HL-60 (cell line): ENCODE data around the gene NUTM1.

ENCODE experiments used
- DNase-seq, 2 experiments: peaks; one replicate each; pipeline ENCODE4 v3.0.0-alpha.2; 2010 to 2020; ENCODE audit warnings: low read depth in 1 of 2, low spot score in 1 of 2
- H3K27ac ChIP-seq: fragments of 250-450 bp; sonication (Bioruptor Pico); replicated peaks from 2 replicates; pipeline ENCODE4 v1.5.1; 2020; ENCODE audit warnings: mild to moderate bottlenecking, moderate library complexity
- H3K27me3 ChIP-seq: fragments of 250-450 bp; sonication (Bioruptor Pico); 2 replicates; pipeline ENCODE4 v1.5.1; 2021; ENCODE audit warnings: mild to moderate bottlenecking, moderate library complexity; ENCODE audit not compliant: insufficient read depth, poor library complexity, severe bottlenecking
- H3K4me3 ChIP-seq: replicated peaks from 2 replicates; pipeline ENCODE4 v1.5.1; 2011; ENCODE audit warnings: mild to moderate bottlenecking, control low read depth, low read length; ENCODE audit not compliant: insufficient read depth
- CTCF ChIP-seq: IDR thresholded peaks from one replicate; pipeline ENCODE4 v1.5.1; 2011; ENCODE audit warnings: low read length, control low read depth, inconsistent platforms; ENCODE audit not compliant: insufficient read depth
- GABPA ChIP-seq: IDR thresholded peaks from 2 replicates; pipeline ENCODE4 v1.6.1; 2012; ENCODE audit warnings: low read depth
- POLR2AphosphoS5 ChIP-seq: IDR thresholded peaks from 2 replicates; pipeline ENCODE4 v1.6.1; 2012; ENCODE audit warnings: low read depth
- REST ChIP-seq: IDR thresholded peaks from 2 replicates; pipeline ENCODE4 v1.6.1; 2012; ENCODE audit warnings: low read depth; ENCODE audit not compliant: insufficient replicate concordance
- SPI1 ChIP-seq: IDR thresholded peaks from 2 replicates; pipeline ENCODE4 v1.6.1; 2012; ENCODE audit warnings: low read depth, mild to moderate bottlenecking, borderline replicate concordance

NUTM1 gene

GRCh38 chr15:34335176-34336032, 7.7 kb upstream of the NUTM1 start:
- DNase-seq, result peak in 1 of 2 experiments; percentile 61
- Histone ChIP-seq H3K4me3 (peak overlapping the region; percentile 26), H3K27ac (peak overlapping the region; percentile 90), H3K27me3 (no peaks in the 10 kb centered on the region)
- TF ChIP-seq SPI1 (no peak), CTCF (no peak), REST (no peak), POLR2AphosphoS5 (no peak), GABPA (no peak)

- no peak for TF ChIP-seq POLR2AphosphoS5
- DNase-seq, result no peak
- peak overlapping the region; percentile 90 for H3K27ac ChIP-seq
These were observed 6.7 kb upstream of the NUTM1 start for GRCh38 chr15:34336231-34336990.

GRCh38 chr15:34336991-34337556, 6.0 kb upstream of the NUTM1 start:
- no peak for TF ChIP-seq CTCF
- no peak for TF ChIP-seq SPI1
- no peak for TF ChIP-seq REST
- TF ChIP-seq GABPA, result no peak
- no peak for TF ChIP-seq POLR2AphosphoS5
- no peaks in the 10 kb centered on the region for H3K27me3 ChIP-seq
- no peak for DNase-seq
- peak overlapping the region; percentile 68 for H3K4me3 ChIP-seq
- peak overlapping the region; percentile 90 for H3K27ac ChIP-seq

More at GRCh38 chr15:34336231-34336990, 6.7 kb upstream of the NUTM1 start:
- Histone ChIP-seq H3K27me3 (no peaks in the 10 kb centered on the region), H3K4me3 (peak overlapping the region; percentile 68)
